OCI-LY7 (cell line): ENCODE measurements around the gene TXNL1. TPM values are rescaled to one million over a fixed set of nuclear protein-coding genes. Genes with fewer than 3 reads are reported as not detected.

Experiments
- BruUV-seq: library from RNA; stranded (reverse); fragments of 400-500 nt; replicated peaks from 2 replicates; lab custom pipeline; 2021; lab: Mats Ljungman, UMichigan
- CTCF ChIA-PET: fragments of 300-600 bp; sonication (Branson Sonifier 250); formaldehyde crosslinking; loops from one replicate; lab custom pipeline; 2022; ENCODE audit warnings: antibody characterized with exemption; ENCODE audit not compliant: unreplicated experiment; lab: Charles Lee
- POLR2A ChIA-PET: fragments of 300-600 bp; sonication (Branson Sonifier 250); formaldehyde crosslinking; loops from one replicate; lab custom pipeline; 2022; ENCODE audit warnings: antibody characterized with exemption; lab: Charles Lee
- DNase-seq: peaks from one replicate; pipeline ENCODE4 v3.0.0-alpha.2; 2015; ENCODE audit warnings: low spot score
- H2AFZ ChIP-seq: fragments of 200-600 bp; sonication (generic), shearing (Covaris generic); 2 replicates; pipeline ENCODE4 v1.6.1; 2014; ENCODE audit warnings: mild to moderate bottlenecking, antibody characterized with exemption, low read length, moderate library complexity
- H3K27ac ChIP-seq: fragments of 200-600 bp; sonication (generic); 2 replicates; pipeline ENCODE4 v1.5.1; 2014; ENCODE audit warnings: mixed run types, low read depth, mild to moderate bottlenecking, moderate library complexity, low read length, inconsistent platforms; ENCODE audit not compliant: poor library complexity, severe bottlenecking
- H3K36me3 ChIP-seq: fragments of 200-600 bp; sonication (generic); 2 replicates; pipeline ENCODE4 v1.6.1; 2014; ENCODE audit warnings: mild to moderate bottlenecking, antibody characterized with exemption, low read length, moderate library complexity, mixed read lengths; ENCODE audit not compliant: insufficient read depth
- H3K4me1 ChIP-seq: fragments of 200-600 bp; sonication (generic); 2 replicates; pipeline ENCODE4 v1.5.1; 2014; ENCODE audit warnings: mild to moderate bottlenecking, low read length; ENCODE audit not compliant: insufficient read depth, poor library complexity, severe bottlenecking
- H3K4me2 ChIP-seq: fragments of 200-600 bp; sonication (generic); 2 replicates; pipeline ENCODE4 v1.6.1; 2014; ENCODE audit warnings: mild to moderate bottlenecking, low read length
- H3K4me3 ChIP-seq: fragments of 200-600 bp; sonication (generic); 2 replicates; pipeline ENCODE4 v1.5.1; 2014; ENCODE audit warnings: mild to moderate bottlenecking, low read depth, low read length; ENCODE audit not compliant: poor library complexity, severe bottlenecking
- H3K79me2 ChIP-seq: fragments of 200-600 bp; sonication (generic); 2 replicates; pipeline ENCODE4 v1.6.1; 2016; ENCODE audit warnings: low read depth, mild to moderate bottlenecking, low read length, moderate library complexity, mixed read lengths; ENCODE audit not compliant: insufficient read depth
- H3K9me2 ChIP-seq: fragments of 200-600 bp; sonication (generic); 2 replicates; pipeline ENCODE4 v1.6.1; 2016; ENCODE audit warnings: mild to moderate bottlenecking, low read length, mixed read lengths; ENCODE audit not compliant: insufficient read depth
- H3K9me3 ChIP-seq: fragments of 200-600 bp; sonication (generic); 2 replicates; pipeline ENCODE4 v1.6.1; 2014; ENCODE audit warnings: mild to moderate bottlenecking, mixed run types, low read length, mixed read lengths
- H4K20me1 ChIP-seq: fragments of 200-600 bp; sonication (generic); 2 replicates; pipeline ENCODE4 v1.6.1; 2014; ENCODE audit warnings: mild to moderate bottlenecking, antibody characterized with exemption, low read length, moderate library complexity, mixed read lengths; ENCODE audit not compliant: insufficient read depth
- CTCF ChIP-seq: fragments of 200-600 bp; sonication (generic); conservative IDR thresholded peaks from 2 replicates; pipeline ENCODE4 v1.5.1; 2014; ENCODE audit warnings: mild to moderate bottlenecking, antibody characterized with exemption, low read length, moderate library complexity, mixed read lengths
- EZH2phosphoT487 ChIP-seq: fragments of 200-600 bp; sonication (generic); IDR thresholded peaks from 2 replicates; pipeline ENCODE4 v1.6.1; 2018; ENCODE audit warnings: low read depth, borderline replicate concordance, mild to moderate bottlenecking, mixed run types, antibody characterized with exemption, low read length, moderate library complexity, mixed read lengths
- intact Hi-C: fragments of 100-400 bp; cut with micrococcal nuclease; formaldehyde crosslinking; loops from one replicate; pipeline ENCODE4 v1.10.0; 2022; ENCODE audit not compliant: unreplicated experiment
- total RNA-seq, 2 experiments: library from RNA; depleted of rRNA in 1 of 2; stranded (reverse); fragments of >200 nt in 1 of 2; shearing (Covaris generic) in 1 of 2; gene quantifications; 2 replicates each; pipeline ENCODE4 v1.2.3, GENCODE V29; 2014 to 2022

The TXNL1 gene
- total RNA-seq, 2 experiments from 2014 or later, result 13.9 to 42.5 TPM

GRCh38 chr18:56576826-56577573 lies 61.4 kb downstream of the TXNL1 start:
- BruUV-seq, result no TSS peak

GRCh38 chr18:56575819-56576663 lies 62.4 kb downstream of the TXNL1 start:
- Histone ChIP-seq H3K9me3 (no peaks in the 10 kb centered on the region), H3K9me2 (no peaks in the 10 kb centered on the region), H3K4me2 (no peak overlapping the region), H2AFZ (no peak overlapping the region), H3K36me3 (no peaks in the 10 kb centered on the region), H3K4me3 (no peak overlapping the region), H4K20me1 (no peaks in the 10 kb centered on the region), H3K4me1 (no peaks in the 10 kb centered on the region), H3K27ac (no peak overlapping the region), H3K79me2 (no peaks in the 10 kb centered on the region)
- peak; percentile 33 for DNase-seq
- CTCF ChIA-PET, result no interaction called here
- intact Hi-C loops, result loop anchor here (10.0 kb wide), 2 partner anchors 1161 to 1341 kb away; no protein-coding TSS in a partner anchor
- no TSS peak for BruUV-seq
- no peak for TF ChIP-seq EZH2phosphoT487
- peak; percentile 74 for TF ChIP-seq CTCF
- POLR2A ChIA-PET, result interaction anchor here (0.9 kb wide), 1 partner anchor 9 kb away, joined by 3 read pairs; no protein-coding TSS in a partner anchor

More at GRCh38 chr18:56576826-56577573, 61.4 kb downstream of the TXNL1 start:
- Histone ChIP-seq H4K20me1 (no peaks in the 10 kb centered on the region), H3K9me2 (no peaks in the 10 kb centered on the region), H3K9me3 (no peaks in the 10 kb centered on the region), H3K4me3 (no peak overlapping the region), H2AFZ (no peak overlapping the region), H3K36me3 (no peaks in the 10 kb centered on the region), H3K27ac (no peak overlapping the region), H3K4me2 (no peak overlapping the region), H3K4me1 (no peaks in the 10 kb centered on the region), H3K79me2 (no peaks in the 10 kb centered on the region)
- TF ChIP-seq CTCF (no peak), EZH2phosphoT487 (no peak)
- POLR2A ChIA-PET, result no interaction called here
- CTCF ChIA-PET, result no interaction called here
- intact Hi-C loops, result loop anchor here (10.0 kb wide), 2 partner anchors 1162 to 1342 kb away; no protein-coding TSS in a partner anchor
- DNase-seq, result no peak
